ENCODE measurements around the gene PLA2G2F. TPM values are rescaled to one million over a fixed set of nuclear protein-coding genes. Genes with fewer than 3 reads are reported as not detected.

PLA2G2F gene
- total and polyA plus RNA-seq, 2 of the 8 experiments (the other 6 are each of a cell fraction or from before 2014, with no cell fraction given), result not detected

GRCh38 chr1:20151906-20152598, 12.9 kb downstream of the PLA2G2F start (continued):
- TF ChIP-seq CEBPB (IDR thresholded peaks at IDR 0.05; ENCODE audit: low read depth, low read length), result no peak
- TF ChIP-seq NRF1 (IDR thresholded peaks at IDR 0.05; ENCODE audit: low read depth, low read length), result no peak
- no peak for TF ChIP-seq POLR2A (IDR thresholded peaks at IDR 0.05; ENCODE audit: control extremely low read depth in 1 of 2, low read depth in 2 of 2, low read length in 2 of 2)
- no peak for TF ChIP-seq TCF12 (IDR thresholded peaks at IDR 0.05; ENCODE audit: low read depth, low read length)
- TF ChIP-seq CREB1 (IDR thresholded peaks at IDR 0.05), result no peak
- TF ChIP-seq CHD1 (IDR thresholded peaks at IDR 0.05; ENCODE audit: low read depth, low read length), result no peak
- TF ChIP-seq RNF2 (IDR thresholded peaks at IDR 0.05; ENCODE audit: borderline replicate concordance, low read depth, low read length, missing control alignments, poor library complexity, severe bottlenecking), result no peak
